WTC11 (cell line): ENCODE data around the gene H6PD.

ENCODE experiments used
- CBFB ChIP-seq: sonication (generic); formaldehyde crosslinking; IDR thresholded peaks from 2 replicates; pipeline ENCODE4 v1.8.1; 2022; ENCODE audit warnings: mild to moderate bottlenecking, low read depth, missing genetic modification reagents
- CTCF ChIP-seq: fragments of 200-600 bp; IDR thresholded peaks from 2 replicates; pipeline ENCODE4 v1.8.0; 2022; ENCODE audit warnings: antibody characterized with exemption
- GABPB1 ChIP-seq: sonication (generic); formaldehyde crosslinking; IDR thresholded peaks from 2 replicates; pipeline ENCODE4 v1.8.1; 2023; ENCODE audit warnings: mild to moderate bottlenecking, missing genetic modification reagents
- NFATC4 ChIP-seq: fragments of 250-450 bp; sonication (Bioruptor Pico); IDR thresholded peaks from 2 replicates; pipeline ENCODE4 v1.9.0; 2021; ENCODE audit warnings: mild to moderate bottlenecking
- SP1 ChIP-seq: sonication (generic); formaldehyde crosslinking; conservative IDR thresholded peaks from 2 replicates; pipeline ENCODE4 v1.8.1; 2022; ENCODE audit warnings: missing genetic modification reagents
- ZNF317 ChIP-seq: sonication (generic); formaldehyde crosslinking; IDR thresholded peaks from 2 replicates; pipeline ENCODE4 v1.8.1; 2023; ENCODE audit warnings: low read depth, mild to moderate bottlenecking, moderate library complexity, missing genetic modification reagents, borderline replicate concordance
- TF ChIP-seq, protein P1 (sequence below): sonication (generic); formaldehyde crosslinking; IDR thresholded peaks from 2 replicates; pipeline ENCODE4 v1.8.1; 2023; ENCODE audit warnings: mild to moderate bottlenecking, missing genetic modification reagents
- TF ChIP-seq, protein P2 (sequence below): sonication (generic); formaldehyde crosslinking; conservative IDR thresholded peaks from 2 replicates; pipeline ENCODE4 v1.8.1; 2023; ENCODE audit warnings: mild to moderate bottlenecking, low read depth, missing genetic modification reagents, moderate library complexity

GRCh38 chr1:9311479-9311878, 76.9 kb downstream of the H6PD start:
- TF ChIP-seq CTCF (no peak), ZNF317 (CRISPR knock-in tag) (no peak), CBFB (no peak), NFATC4 (CRISPR knock-in tag) (no peak), GABPB1 (CRISPR knock-in tag) (no peak), SP1 (CRISPR knock-in tag) (no peak)
- TF ChIP-seq, protein P1, sequence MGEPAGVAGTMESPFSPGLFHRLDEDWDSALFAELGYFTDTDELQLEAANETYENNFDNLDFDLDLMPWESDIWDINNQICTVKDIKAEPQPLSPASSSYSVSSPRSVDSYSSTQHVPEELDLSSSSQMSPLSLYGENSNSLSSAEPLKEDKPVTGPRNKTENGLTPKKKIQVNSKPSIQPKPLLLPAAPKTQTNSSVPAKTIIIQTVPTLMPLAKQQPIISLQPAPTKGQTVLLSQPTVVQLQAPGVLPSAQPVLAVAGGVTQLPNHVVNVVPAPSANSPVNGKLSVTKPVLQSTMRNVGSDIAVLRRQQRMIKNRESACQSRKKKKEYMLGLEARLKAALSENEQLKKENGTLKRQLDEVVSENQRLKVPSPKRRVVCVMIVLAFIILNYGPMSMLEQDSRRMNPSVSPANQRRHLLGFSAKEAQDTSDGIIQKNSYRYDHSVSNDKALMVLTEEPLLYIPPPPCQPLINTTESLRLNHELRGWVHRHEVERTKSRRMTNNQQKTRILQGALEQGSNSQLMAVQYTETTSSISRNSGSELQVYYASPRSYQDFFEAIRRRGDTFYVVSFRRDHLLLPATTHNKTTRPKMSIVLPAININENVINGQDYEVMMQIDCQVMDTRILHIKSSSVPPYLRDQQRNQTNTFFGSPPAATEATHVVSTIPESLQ, result no peak
- TF ChIP-seq, protein P2, sequence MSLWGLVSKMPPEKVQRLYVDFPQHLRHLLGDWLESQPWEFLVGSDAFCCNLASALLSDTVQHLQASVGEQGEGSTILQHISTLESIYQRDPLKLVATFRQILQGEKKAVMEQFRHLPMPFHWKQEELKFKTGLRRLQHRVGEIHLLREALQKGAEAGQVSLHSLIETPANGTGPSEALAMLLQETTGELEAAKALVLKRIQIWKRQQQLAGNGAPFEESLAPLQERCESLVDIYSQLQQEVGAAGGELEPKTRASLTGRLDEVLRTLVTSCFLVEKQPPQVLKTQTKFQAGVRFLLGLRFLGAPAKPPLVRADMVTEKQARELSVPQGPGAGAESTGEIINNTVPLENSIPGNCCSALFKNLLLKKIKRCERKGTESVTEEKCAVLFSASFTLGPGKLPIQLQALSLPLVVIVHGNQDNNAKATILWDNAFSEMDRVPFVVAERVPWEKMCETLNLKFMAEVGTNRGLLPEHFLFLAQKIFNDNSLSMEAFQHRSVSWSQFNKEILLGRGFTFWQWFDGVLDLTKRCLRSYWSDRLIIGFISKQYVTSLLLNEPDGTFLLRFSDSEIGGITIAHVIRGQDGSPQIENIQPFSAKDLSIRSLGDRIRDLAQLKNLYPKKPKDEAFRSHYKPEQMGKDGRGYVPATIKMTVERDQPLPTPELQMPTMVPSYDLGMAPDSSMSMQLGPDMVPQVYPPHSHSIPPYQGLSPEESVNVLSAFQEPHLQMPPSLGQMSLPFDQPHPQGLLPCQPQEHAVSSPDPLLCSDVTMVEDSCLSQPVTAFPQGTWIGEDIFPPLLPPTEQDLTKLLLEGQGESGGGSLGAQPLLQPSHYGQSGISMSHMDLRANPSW, result no peak
